Heart left ventricle (tissue), 13 donors: Measurements from ENCODE around the gene PRCC.

Experiments used
- POLR2A ChIP-seq, 2 donors: fragments of 450-650 bp; IDR thresholded peaks; one replicate each; pipeline ENCODE4 v1.6.1; 2017; ENCODE audit warnings: antibody characterized with exemption in 2 of 2, mild to moderate bottlenecking in 2 of 2, moderate library complexity in 2 of 2
- TF ChIP-seq, protein P1 (sequence below), 12 donors: fragments of 200-600 bp; sonication (generic) in 4 of 12; IDR thresholded peaks; one replicate each; pipeline versions ENCODE4 v1.5.0 to v1.8.0; 2018 to 2022; ENCODE audit warnings: antibody characterized with exemption in 12 of 12, mild to moderate bottlenecking in 5 of 12
- donor health status: ischemic (EF 13 %, LVEDD 7.1; RV severe dilation, severe dysfunction).
- donor health status: DM: no; HTN: yes; CAD: no.
- donor health status: DM: no; HTN: no; CAD: no.
- donor health status: ischemic (EF 25% LVEDD 6.9; RV normal size, moderate dysfunction).
- donor health status: ischemic (EF 25% LVEDD 5.7; RV mildly dilated, moderate dysfunction).
- donor health status: ischemic (EF 35%, LVEDD 5.7; RV mildly dilated, moderate dysfunction).
- donor health status: nonischemic (EF 11% LVEDD 7.7; RV severe dilation, severe dysfunction).
- donor health status: DM: yes; HTN: yes; CAD: no.
- donor health status: PGD.
- donor health status: ischemic (EF 29% LVEDD 5.4; RV normal size, mild dysfunction).
- donor health status: nonischemic (EF 23%, LVEDD 6.1; RV moderate dilation, normal function).

DNA sequence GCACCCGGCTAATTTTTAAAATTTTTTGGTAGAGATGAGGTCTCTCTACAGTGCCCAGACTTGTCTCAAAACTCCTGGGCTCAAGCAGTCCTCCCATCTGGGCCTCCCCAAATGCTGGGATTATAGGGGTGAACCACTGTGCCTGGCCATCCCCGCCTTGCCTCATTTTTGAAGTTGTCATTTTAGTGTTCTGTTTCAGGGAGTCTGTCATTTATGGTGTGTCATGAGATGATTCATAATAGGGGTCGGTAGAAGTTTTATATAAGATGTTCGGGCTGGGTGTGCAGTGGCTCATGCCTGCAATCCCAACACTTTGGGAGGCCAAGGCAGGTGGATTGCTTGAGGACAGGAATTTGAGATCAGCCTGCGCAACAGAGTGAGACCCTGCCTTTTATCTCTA, 8.5 kb downstream of the PRCC start:
- TF ChIP-seq, protein P1, sequence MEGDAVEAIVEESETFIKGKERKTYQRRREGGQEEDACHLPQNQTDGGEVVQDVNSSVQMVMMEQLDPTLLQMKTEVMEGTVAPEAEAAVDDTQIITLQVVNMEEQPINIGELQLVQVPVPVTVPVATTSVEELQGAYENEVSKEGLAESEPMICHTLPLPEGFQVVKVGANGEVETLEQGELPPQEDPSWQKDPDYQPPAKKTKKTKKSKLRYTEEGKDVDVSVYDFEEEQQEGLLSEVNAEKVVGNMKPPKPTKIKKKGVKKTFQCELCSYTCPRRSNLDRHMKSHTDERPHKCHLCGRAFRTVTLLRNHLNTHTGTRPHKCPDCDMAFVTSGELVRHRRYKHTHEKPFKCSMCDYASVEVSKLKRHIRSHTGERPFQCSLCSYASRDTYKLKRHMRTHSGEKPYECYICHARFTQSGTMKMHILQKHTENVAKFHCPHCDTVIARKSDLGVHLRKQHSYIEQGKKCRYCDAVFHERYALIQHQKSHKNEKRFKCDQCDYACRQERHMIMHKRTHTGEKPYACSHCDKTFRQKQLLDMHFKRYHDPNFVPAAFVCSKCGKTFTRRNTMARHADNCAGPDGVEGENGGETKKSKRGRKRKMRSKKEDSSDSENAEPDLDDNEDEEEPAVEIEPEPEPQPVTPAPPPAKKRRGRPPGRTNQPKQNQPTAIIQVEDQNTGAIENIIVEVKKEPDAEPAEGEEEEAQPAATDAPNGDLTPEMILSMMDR (IDR thresholded peaks at IDR 0.05): no peak
- no peak for TF ChIP-seq POLR2A (IDR thresholded peaks at IDR 0.05)
